Omental fat pad (tissue), 4 donors: ENCODE measurements around the gene ACSS1. TPM values are rescaled to one million over a fixed set of nuclear protein-coding genes. Genes with fewer than 3 reads are reported as not detected.

ENCODE experiments used
- ATAC-seq: fragments of 150-250 bp; one replicate; pipeline ENCODE4 v1.9.1; 2016; ENCODE audit warnings: mild to moderate bottlenecking, moderate library complexity; ENCODE audit not compliant: low FRiP score
- DNase-seq: peaks from one replicate; pipeline ENCODE4 v3.0.0-alpha.2; 2019; ENCODE audit warnings: low spot score
- CTCF ChIP-seq, 3 donors: fragments of 450-650 bp; IDR thresholded peaks; one replicate each; pipeline ENCODE4 v1.5.1; 2016 to 2017; ENCODE audit warnings: antibody characterized with exemption in 3 of 3, mild to moderate bottlenecking in 3 of 3, moderate library complexity in 2 of 3
- total RNA-seq, 4 donors: library from RNA; depleted of rRNA; stranded (reverse); fragments of >200 nt; gene quantifications; one replicate each; pipeline ENCODE4 v1.1.0, GENCODE V29; 2016

The ACSS1 gene
- total RNA-seq, 4 donors from 2014 or later: 15.9 to 45.4 (median 19.0) TPM

DNA sequence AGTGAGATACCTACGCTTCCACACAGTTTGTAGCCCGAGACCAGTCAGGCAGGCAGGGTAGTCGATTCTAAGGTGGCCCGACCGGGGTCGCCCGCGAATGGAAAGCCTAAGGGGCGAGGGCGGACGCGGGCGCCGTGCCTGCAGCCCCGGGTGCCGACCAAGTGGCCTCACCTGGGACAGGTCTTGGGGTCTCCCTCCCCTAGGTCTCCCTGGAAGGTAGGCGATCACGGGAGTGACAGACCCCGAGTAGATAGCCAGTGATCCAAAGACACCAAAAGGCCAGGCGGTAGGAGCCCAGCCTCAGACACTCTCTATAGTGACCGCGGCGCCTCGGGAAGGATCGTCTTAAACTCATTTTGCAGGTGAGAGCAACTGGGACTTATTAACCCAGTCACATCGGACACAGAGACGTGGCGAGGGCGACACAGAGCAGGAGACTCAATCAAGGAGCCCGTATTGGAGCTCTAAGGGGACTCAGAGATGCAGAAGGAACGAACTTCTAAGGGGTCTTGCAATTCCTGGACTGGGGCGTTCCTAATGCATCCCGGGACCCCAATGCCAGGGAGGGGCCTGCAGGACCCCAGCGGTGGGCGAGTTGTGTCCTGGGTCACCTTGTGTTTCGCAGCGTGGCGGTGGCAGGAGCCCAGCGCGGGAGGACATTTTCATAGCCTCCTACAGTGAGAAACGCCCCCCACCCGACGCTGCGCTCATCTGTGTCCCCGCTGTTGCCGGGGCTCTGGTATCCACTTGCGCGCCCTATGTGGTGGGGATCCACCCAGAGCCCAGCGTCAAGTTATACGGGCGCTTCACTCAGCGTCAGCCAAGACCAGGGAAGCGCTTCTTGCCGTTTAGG is 26.1 kb upstream of the ACSS1 start:
- ATAC-seq: no peak
- TF ChIP-seq CTCF (IDR thresholded peaks at IDR 0.05): no peak

GRCh38 chr20:25083141-25083772 is 25.3 kb upstream of the ACSS1 start:
- ATAC-seq: no peak
- no peak for DNase-seq
- TF ChIP-seq CTCF (IDR thresholded peaks at IDR 0.05): no peak

More for the DNA sequence above, 26.1 kb upstream of the ACSS1 start:
- DNase-seq: no peak

- ATAC-seq (no peak), DNase-seq (no peak)
- no peak for TF ChIP-seq CTCF (IDR thresholded peaks at IDR 0.05)
Measured at GRCh38 chr20:25082498-25082873, 24.5 kb upstream of the ACSS1 start.

DNA sequence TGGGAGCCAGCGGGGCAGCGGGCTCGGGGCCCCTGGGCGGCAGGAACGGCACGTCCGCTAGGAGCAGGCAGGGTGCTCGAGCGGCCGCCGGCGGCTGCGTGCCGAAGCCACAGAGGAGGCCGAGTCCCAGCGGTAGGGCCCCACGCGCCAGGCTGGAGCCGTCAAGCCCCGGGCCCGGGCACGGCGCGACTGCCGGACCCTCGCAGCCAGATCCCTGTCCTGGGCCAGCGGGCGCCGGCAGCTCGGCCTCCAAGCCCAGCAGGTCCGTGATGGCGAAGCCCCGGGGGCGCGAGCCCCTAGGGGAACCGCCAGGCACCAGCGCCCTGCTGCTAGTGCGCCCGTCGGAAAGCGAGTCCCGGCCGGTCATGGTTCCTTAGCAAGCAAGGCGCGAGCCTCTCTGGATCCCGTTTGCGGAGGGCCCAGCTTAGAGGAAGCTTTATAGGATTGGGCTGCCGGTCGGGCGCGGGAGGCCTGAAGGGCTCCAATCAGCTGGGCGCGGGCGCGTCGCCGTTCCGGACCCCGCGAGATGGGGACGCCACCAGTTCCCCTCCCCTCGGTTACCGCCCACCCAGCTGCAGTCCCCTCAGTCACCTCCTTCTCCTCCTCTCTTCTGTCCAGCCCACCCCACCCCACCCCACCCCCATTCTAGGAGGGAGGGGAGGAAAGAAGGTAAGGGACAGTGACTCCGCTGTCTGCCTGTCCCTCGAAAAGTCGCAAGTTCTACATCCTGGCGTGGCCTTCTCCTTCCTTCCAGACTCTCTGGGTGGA is 24.0 kb upstream of the ACSS1 start, which contains the start of gene VSX1:
VSX1 (minus strand) TSS at position 412 of the 768 bp plus-strand sequence; CDS start at position 367, 45 bp downstream.
- no peak for ATAC-seq
- no peak for DNase-seq
- no peak for TF ChIP-seq CTCF (IDR thresholded peaks at IDR 0.05)

GRCh38 chr20:25081065-25081729 is 23.3 kb upstream of the ACSS1 start:
- no peak for ATAC-seq
- no peak for DNase-seq
- no peak for TF ChIP-seq CTCF (IDR thresholded peaks at IDR 0.05)

DNA sequence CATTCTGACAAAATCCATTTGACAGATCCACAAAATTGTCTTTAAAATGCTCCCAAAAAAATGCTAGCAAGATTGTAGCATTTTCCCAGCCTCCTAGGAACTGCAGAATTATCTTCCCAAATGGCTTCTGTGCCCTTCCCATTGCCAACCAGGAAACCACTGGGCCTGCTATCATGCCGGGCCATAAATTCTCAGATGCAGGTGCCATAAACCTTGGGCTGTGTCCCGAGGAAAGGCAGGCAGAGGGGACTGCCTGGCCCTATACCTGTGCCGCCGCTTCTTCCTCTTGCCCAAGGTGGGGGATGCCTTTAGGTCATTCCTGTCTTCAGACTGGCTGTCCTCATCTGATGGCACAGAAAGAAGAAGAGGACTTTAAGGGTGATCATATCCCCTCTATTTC is 21.2 kb upstream of the ACSS1 start:
- no peak for DNase-seq
- ATAC-seq: no peak
- TF ChIP-seq CTCF (IDR thresholded peaks at IDR 0.05): no peak
